ENCODE measurements around the gene ABI3BP.

ABI3BP gene

DNA sequence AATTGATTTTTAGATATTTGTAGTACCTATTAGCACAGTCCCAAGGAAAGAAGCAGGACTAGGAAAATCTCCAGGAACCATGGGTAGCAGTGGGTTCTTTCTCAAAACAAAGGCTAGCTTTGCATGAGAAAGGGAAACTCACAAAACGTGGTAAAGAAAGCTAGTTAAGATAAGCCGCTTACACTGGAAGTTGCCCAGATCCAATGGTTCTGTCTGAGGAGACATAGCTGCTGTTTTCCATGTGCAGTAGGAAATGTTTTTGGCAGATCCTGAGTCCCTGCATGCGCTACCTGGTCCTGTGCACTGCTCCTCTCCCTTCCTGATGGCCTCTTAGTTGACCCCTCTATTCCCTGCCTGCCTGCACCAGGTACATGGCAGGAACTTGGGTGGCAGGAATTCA lies 223.5 kb downstream of the ABI3BP start:
- no peak for DNase-seq (ENCODE audit: low spot score)

DNA sequence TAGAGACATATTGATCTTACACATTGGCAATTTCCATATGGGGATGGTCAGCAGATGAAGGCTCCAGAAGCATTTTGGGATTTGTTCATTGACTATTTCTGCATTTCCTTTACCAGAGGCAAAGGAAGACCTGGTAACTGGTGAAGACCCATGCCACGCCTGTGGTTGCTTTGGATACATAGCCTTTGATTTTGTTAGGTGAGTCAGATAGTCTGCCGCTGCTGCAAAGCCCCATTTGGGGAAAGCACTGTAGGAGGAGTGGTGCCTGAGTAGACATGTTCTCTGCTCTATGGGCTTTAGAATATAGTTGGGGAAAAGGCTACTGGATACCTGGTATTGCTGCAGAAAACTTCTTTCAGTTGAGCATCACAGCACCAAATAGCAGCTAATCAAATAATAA lies 227.2 kb downstream of the ABI3BP start:
- no peak for DNase-seq (ENCODE audit: low spot score)

DNA sequence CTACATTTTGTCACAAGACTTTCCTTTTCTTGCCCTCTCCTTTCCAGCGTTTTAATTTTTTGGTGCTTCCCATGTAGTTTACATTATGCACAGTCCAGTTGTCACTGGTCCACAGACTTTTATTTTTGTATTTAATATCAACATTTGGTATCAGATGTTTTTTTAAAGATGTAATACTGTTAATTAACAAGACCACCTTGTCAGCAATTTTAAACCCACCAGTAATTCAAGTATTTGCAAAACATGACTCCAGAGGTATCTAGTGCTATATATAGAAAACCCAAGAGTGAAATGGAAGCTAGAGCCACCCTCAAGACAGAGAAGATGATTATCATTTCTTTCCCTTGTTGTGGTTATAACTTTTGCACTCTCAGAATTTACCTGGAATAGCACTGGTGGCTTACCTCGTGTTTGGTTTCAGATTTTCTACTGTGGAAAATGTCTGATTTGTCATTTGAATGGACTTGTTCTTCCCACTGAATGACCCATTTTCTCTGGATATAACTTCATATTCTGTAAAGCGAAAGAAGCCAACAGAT lies 227.7 kb downstream of the ABI3BP start:
- DNase-seq (ENCODE audit: low spot score), result no peak

- DNase-seq (ENCODE audit: low spot score), result no peak
Measured at GRCh38 chr3:100761951-100762350, 231.3 kb downstream of the ABI3BP start.

DNA sequence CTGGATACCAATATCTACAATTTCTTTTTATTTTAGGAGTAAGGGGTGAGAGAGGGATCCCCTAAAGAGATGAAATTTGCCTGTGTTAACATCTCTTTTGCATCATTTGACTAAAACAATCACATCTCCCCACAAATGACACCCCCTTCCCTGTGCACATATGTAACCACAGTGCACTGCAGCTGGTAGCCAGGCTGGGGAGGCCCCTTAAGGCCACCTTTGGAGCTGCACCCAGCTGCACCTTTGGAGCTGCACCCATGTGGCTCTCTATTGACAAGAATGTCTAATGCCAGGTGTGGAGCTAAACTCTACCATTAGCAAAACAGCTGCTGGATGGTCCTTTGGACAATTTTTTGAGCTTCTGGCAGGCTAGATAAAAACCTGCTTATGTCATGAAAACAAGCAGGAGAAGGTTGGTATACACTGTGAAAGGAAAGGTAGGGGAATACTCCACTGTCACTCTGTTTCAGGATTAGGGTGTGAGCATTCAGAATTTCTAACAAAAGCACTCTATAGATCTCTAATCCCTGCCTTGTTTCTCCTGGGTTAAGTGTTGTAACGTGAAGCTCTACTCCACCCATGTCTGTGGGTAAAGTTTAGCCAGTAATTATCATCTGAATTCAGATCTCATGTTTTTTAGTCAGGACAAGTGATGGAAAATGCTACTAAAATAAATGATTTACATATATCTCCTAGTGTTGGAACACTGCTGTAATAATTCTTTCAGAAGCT lies 231.8 kb downstream of the ABI3BP start:
- no peak for DNase-seq (ENCODE audit: low spot score)

- DNase-seq (ENCODE audit: low spot score), result no peak
Measured at GRCh38 chr3:100760377-100760776, 232.8 kb downstream of the ABI3BP start.

- DNase-seq (ENCODE audit: low spot score), result no peak
Measured at GRCh38 chr3:100759950-100760349, 233.3 kb downstream of the ABI3BP start.

GRCh38 chr3:100759159-100759558 lies 234.1 kb downstream of the ABI3BP start:
- DNase-seq (ENCODE audit: low spot score), result no peak

DNA sequence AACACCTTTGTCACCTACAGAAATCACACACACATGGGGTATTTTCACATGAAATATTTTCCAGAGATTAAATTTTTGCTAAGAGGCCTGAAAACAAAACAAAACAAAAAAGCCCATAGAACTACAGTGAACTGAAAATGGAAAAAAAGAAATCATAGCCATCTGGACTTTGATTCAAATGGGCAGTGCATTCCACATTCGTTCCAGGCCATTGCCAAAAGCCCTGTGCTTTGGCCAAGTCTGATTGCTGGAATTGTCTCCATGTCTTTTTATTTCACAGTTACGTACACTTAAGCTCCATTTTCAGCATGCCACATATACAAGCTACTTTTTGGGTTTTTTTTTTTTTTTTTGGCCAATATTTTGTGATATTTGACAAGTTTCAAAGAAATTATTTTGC lies 236.8 kb downstream of the ABI3BP start:
- peak; percentile 30 for DNase-seq (ENCODE audit: low spot score)

DNA sequence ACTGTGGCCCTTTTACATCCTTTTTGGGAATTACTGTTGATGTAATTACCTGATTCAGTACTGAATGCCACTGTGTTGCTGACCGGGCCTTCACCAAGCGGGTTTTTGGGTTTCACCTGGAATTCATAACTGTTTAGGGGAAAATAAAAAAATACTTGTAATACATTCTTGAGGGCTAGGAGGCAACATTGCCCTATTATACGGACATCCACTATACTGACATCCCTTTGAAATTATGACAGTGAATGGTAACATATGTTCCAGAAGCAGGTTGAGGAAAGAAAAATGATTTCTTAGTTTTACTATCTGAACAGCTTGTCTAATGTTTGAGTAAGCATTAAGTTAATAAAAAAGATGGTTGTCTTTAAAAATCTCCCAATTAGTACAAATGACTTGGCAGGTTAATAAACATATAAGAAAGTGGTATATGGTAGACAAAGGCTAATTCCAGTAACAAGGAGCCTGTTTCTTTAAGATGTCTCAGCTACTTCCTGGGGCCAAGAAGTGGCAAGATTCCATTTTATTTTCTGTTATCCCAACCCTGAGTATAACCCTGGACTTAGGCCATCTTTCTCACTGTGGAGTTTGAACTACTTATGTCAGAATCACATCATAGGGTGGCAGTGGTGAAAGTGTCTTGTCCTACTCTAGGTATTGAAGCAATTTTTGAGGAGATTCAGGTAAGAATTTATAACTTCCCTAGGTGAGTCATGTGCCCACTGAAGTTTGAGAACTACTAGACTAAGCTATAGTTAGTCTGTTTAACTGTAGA lies 238.5 kb downstream of the ABI3BP start:
- DNase-seq (ENCODE audit: low spot score), result no peak

GRCh38 chr3:100753846-100754245 lies 239.4 kb downstream of the ABI3BP start:
- no peak for DNase-seq (ENCODE audit: low spot score)

- no peak for DNase-seq (ENCODE audit: low spot score)
Measured at GRCh38 chr3:100748967-100749366, 244.3 kb downstream of the ABI3BP start.

DNA sequence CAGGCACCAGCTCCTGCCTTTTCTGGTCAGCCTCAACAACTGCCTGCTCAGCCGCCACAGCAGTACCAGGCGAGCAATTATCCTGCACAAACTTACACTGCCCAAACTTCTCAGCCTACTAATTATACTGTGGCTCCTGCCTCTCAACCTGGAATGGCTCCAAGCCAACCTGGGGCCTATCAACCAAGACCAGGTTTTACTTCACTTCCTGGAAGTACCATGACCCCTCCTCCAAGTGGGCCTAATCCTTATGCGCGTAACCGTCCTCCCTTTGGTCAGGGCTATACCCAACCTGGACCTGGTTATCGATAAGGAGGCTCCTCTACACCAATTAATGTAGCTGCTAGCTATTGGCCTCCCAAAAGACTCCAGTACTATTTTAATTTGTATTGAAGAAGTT lies 245.0 kb downstream of the ABI3BP start:
- no peak for DNase-seq (ENCODE audit: low spot score)

DNA sequence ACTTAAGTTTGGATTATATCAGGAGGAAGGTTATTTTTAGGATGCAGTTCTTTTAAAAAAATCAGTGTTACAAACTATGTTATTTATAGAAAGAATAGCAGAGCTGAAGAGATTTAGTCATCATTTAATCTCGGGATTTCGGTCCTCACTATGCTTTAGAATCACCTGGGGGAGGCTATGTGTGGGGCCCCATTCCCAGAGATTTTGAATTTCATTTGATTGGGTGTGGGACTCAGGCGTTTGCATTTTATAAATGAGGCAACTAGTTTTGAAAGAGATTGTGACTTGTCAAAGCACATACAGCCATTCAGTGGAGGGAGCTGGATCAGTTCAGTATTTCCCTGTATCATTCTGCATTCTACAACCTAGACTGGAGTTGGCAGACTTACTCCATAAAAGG lies 247.1 kb downstream of the ABI3BP start:
- DNase-seq (ENCODE audit: low spot score), result no peak

GRCh38 chr3:100745617-100746016 lies 247.6 kb downstream of the ABI3BP start:
- DNase-seq (ENCODE audit: low spot score), result no peak

DNA sequence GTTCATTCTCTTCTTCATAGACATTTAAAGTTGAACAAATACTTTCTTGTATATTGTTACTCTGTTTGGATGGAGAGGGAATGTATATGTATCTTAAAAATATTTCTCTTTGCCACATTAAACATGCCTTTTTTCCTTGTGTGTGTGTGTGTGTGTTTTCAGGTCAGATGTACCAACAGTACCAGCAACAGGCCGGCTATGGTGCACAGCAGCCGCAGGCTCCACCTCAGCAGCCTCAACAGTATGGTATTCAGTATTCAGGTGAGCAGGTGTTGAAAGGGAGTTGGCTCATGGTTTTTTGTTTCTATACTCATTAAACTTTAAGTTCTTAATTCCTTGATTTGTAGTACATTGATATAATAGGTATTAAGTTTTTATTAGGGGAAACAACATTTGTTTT lies 248.6 kb downstream of the ABI3BP start:
- DNase-seq (ENCODE audit: low spot score), result no peak

DNA sequence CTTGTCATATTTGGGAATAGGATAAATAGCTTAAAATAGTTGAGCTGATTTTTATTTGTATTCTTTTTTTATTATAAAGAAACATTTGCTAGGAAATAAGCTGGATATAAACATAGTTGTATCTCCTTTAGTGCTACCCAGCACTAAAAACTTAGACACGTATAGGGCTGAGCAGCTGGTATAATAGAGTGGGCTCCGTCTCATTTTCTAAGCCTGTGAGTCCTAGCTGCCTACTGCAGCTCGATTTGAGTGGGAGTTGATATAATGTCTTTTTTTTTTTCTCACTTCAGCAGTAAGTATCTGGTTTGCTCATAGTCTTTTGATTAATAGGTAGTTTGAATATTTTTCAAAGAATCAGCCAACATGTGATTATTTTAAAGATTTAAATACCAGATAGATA lies 249.7 kb downstream of the ABI3BP start:
- no peak for DNase-seq (ENCODE audit: low spot score)

- no peak for DNase-seq (ENCODE audit: low spot score)
Measured at GRCh38 chr3:100740207-100740606, 253.0 kb downstream of the ABI3BP start.

DNA sequence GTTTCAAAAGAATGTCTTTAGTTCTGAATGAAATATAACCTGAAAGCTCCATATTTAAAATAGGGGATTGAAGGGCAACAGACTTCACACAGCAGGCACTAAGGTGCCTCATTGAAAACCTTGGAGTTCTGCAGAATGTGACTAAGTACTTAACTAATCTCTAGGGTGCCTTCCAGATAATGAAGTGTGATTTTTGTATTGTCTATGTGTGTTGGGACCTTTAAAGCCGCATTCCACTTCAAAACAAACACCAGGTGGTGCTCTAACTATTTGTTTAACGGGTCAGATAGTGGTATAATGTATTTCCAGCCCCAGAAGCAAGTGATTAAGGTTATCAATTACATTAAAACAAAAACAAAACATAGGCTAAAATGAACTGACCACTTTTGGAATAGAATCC lies 255.9 kb downstream of the ABI3BP start:
- DNase-seq (ENCODE audit: low spot score), result peak; percentile 26

- DNase-seq (ENCODE audit: low spot score), result no peak
Measured at GRCh38 chr3:100732435-100732834, 260.8 kb downstream of the ABI3BP start.

DNA sequence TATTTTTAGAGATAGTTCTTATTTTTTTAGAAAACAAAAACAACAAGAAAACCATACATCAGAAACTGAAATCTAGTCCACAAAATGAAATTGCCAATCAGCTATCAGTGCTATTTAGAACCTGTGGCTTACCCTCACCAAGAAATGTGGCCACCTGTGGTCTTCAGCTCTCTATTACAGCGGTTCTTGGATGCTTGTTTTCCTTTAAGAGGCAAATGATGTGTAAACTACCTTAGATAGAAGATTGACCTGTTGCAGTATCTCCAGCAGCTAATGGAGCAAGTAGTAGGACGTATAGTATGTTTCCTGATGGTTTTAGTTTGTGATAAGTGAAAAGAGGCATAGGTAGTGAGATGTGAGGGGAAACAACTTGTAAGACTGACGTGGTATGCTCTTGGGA lies 262.7 kb downstream of the ABI3BP start:
- no peak for DNase-seq (ENCODE audit: low spot score)

DNA sequence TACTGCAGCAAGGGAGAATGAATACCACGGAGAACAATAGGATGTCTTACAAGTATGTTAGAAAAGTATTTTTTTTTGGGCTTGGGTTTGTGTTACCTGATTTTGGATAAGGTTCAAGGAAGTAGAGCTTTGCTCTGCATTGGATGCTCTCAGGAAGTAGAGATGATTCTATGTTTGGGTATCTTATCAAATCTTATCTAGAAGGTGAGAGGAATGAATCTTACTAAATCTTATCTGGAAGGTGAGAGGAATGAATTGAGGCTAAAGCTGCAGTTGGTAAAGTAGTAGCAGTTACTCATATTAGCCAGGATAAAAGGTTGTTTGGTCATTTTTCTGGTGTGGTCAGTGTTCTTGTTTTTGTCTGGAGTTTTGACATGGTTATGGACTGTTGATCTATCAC lies 266.5 kb downstream of the ABI3BP start:
- DNase-seq (ENCODE audit: low spot score), result no peak

DNA sequence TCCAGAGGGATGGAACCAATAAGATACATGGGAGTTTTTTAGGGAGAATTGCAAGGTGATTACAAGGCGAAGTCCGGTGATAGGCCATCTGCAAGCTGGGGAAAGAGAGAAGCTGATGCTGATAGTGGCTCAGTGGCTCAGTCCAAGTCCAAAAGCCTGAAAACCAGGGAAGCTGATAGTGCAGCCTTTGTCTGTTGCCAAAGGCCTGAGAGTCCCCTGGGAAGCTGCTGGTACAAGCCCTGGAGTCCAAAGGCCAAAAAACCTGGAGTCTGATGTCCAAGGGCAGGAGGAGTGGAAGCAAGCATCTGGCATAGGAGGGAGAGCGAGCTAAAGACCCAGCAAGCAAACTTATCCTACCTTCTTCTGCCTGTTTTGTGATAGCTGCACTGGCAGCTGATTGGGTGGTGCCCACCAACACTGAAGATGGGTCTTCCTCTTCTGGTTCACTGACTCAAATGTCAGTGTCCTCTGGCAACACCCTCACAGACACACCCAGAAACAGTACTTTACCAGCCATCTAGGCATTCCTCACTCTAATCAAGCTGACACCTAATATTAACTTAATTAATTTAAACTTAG lies 267.2 kb downstream of the ABI3BP start:
- no peak for DNase-seq (ENCODE audit: low spot score)

Data from AG20443 (cell line).